DMS 273 (cell line): ENCODE results near the gene VEPH1.
"Not testable (repeated sequence)": the region's sequence is repeated elsewhere in the genome, so short reads cannot be mapped to it uniquely, and the experiment has no call there.

Experiments
- DNase-seq: peaks from one replicate; lab custom pipeline; 2025; ENCODE audit not compliant: unreplicated experiment; lab: John Stamatoyannopoulos, UW

The VEPH1 gene

DNA sequence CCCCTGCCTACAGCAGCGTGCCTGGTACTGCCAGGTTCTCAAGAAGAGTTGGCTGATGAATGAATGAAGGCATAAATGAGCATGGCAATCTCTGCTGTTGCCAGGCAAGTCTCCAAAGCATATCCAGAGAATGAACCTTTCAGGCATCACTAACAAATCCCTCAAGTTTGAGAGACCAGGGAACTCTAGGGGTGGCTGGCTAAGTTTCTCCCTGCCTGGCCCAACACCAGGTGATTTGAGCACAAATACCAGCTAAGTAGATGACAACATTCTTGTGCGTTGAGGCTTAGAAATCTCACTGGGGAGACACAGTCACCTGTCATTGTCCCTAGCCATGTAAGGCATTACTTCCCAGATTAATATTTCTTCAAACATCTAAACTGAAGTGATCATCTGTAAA lies 147.9 kb downstream of the VEPH1 start:
- no peak for DNase-seq

GRCh38 chr3:157354722-157355121 lies 148.5 kb downstream of the VEPH1 start:
- peak; percentile 71 for DNase-seq

DNA sequence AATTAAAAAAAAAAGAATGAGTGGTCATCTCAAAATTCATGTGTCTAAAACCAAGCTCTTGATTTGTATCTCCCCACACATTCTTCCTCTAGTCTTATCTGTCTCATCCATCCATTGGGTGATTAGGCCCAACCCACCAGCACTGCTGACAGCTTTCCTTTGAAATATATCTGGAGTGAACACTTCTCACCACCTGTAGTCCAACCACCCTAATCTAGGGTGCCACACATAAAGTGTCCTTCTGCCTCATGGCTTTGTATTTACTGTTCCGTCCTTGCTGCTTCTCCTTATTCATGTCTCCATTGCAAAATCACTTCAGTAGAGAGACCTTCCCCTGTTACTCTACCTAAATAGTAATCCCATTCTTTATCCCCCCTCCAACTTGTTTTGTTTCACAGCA lies 149.0 kb downstream of the VEPH1 start:
- DNase-seq: no peak

DNA sequence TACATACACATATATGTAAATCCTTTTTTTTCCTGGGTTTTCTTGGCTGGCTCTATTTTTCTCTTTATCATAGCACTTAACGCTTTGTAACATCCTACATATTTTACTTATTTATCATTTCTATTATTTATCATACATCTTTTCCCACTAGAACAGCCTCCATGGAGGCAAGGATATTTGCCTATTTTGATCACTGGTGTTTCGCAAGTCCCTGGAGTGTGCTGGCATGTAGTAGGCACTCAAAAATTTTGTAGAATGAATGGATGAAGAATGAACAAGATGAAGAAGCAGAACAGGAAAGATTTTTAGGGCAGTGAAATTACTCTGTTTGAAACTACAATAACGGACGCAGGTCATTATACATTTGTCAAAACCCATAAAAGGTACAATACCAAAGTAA lies 149.6 kb downstream of the VEPH1 start:
- no peak for DNase-seq

DNA sequence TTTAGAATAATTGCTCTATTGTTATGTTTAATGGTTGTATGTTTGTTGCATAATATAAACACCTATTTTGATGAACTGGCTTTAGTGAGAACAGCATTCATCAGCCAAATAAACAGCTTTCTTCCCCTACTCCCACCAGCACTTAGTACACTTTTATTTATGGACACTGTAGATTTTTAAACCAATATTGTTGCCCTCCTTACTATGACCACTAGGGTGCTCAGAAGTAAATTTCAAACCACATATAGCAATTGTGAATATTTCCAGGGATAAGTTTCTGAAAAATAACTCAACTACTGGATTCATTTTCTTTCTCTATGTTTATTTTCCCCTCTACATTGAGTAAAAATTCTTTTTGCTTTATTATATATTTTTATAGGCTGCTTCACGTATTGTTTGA lies 151.2 kb downstream of the VEPH1 start:
- DNase-seq: no peak

- not testable (repeated sequence) for DNase-seq
Observed at GRCh38 chr3:157350651-157351050, 152.6 kb downstream of the VEPH1 start.

DNA sequence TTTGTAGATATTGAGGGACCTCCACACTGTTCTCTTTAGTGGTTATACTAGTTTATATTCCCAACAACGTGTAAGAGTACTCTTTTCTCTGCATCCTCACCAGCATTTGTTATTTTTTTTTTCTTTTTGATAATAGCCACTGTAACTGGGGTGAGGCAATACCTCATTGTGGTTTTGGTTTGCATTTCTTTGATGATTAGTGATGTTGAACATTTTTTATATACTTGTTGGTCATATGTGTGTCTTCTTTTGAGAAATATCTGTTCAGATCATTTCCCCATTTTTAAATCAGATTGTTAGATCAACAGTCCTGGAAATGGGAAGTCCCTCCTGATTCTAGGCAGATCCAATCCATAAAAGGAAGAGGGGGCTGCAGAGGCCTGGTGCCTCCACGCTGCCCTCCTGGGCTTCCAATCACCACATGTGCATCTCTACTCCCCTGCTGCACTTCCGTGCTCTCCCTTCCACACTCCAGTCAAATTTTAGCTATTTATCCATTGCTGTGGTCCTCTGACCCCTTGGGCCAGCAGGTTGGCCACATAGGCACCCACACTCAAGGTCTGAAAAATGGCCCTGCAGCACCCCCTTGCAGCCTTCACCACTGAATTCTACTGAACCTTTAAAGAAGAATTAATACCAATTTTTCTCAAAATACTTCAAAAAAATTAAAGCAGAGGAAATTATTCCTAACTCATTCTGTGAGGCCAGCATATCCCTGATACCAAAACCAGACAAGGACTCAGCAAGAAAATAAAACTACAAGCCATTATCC lies 154.7 kb downstream of the VEPH1 start:
- DNase-seq: not testable (repeated sequence)

DNA sequence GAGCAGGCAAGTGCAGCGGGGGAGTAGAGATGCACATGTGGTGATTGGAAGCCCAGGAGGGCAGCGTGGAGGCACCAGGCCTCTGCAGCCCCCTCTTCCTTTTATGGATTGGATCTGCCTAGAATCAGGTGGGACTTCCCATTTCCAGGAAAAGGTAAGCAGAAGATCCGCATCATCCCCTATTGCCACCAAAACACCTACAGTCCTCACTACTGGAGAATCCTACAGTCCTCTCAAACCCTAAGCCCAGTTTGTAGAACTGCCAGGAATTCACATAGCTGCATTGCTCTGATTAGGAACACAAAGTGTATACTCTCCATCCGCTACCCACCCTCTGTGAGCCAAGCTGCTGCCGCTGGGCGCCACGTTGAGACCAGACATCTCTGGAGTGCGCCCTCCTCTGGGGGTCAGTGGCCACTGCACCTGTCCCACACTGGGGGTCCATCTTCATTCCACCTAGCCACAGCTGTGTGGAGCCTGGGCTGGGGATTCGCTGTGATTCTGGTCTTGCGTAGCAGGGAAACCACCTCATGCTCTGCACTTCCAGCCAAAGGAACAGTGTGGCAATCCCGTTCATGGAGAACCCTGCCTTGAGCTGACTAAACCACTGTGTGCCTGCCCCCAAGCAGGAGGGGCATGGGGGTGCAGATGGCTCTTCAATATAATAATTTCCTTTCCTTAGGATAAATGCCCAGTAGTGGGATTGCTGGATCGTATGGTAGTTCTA lies 155.5 kb downstream of the VEPH1 start:
- DNase-seq: peak; percentile 17

- DNase-seq: no peak
Observed at GRCh38 chr3:157336252-157337009, 166.8 kb downstream of the VEPH1 start.

DNA sequence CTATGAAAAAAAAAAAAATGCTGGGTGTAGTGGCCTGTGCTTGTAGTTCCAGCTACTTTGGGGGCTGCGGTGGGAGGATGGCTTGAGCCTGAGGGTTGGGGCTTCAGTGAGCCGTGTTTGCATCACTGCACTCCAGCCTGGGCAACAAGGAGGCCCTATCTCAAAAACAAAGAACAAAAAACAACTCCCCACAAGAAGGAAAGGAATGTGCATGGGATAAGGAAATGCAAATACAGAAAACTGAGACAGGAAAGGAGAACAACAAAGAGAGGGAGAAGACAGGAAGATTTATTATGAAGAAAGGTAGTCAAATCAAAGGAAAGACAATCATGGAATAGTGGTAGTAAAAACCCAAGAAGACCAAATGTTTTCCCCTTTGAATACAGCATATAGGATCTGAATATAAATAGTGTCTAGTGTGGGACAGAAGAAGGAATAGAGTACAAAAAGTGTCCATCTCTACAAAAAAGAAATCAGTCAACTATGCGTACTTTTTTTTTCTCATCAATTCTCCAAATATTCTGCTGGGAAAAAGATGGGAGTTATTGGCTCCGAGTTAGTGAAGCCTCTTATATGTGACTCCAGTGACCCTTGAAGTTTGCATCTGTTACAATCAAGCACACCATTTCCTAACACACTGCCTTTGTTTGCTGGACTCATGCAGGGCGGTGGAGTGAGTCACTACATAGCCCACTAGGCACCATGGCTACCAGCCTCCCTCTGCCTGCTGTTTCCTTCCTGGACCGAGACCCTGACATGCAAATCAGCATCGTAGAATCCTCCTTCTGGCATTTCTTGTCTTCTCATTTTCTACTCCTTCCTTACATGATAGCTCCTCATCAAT lies 167.8 kb downstream of the VEPH1 start:
- DNase-seq: peak; percentile 71

GRCh38 chr3:157333551-157333991 lies 169.6 kb downstream of the VEPH1 start:
- DNase-seq: no peak

GRCh38 chr3:157330206-157330605 lies 173.0 kb downstream of the VEPH1 start:
- no peak for DNase-seq

- no peak for DNase-seq
Observed at GRCh38 chr3:157329551-157329950, 173.7 kb downstream of the VEPH1 start.

GRCh38 chr3:157327837-157328236 lies 175.4 kb downstream of the VEPH1 start:
- no peak for DNase-seq

- DNase-seq: peak; percentile 44
Observed at GRCh38 chr3:157327018-157327417, 176.2 kb downstream of the VEPH1 start.

GRCh38 chr3:157324869-157325268 lies 178.3 kb downstream of the VEPH1 start:
- DNase-seq: not testable (repeated sequence)

- no peak for DNase-seq
Observed at GRCh38 chr3:157323360-157323759, 179.9 kb downstream of the VEPH1 start.

GRCh38 chr3:157319672-157320071 lies 183.5 kb downstream of the VEPH1 start:
- no peak for DNase-seq

DNA sequence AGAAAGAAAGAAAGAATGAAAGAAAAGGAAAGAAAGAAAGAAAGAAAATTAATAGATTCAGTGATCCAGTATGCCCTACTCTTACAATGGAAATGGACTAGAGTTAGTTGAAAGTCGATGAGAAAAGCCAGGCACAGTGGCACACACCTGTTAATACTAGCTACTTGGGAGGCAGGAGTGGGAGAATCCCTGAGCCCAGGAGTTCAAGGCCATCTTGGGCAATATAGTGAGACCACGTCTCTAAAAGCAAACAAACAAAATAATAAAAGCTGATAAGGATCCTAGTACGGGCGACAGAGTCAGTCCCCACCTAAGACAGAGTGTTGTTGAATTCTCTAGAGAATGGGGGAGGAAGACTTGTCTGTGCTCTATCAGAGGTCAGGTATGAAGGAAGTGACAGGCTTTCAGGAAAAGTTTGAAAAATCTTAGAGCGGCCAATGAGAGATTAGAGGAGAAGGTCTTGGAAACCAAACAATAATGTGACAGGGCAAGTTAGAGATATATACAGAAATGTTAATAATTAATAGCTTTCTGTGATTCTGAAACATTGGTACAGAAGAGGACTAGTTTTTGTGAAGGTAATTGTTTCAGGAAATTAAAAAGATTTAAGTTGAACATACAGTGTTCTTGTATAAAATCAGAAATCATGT lies 184.5 kb downstream of the VEPH1 start:
- no peak for DNase-seq

DNA sequence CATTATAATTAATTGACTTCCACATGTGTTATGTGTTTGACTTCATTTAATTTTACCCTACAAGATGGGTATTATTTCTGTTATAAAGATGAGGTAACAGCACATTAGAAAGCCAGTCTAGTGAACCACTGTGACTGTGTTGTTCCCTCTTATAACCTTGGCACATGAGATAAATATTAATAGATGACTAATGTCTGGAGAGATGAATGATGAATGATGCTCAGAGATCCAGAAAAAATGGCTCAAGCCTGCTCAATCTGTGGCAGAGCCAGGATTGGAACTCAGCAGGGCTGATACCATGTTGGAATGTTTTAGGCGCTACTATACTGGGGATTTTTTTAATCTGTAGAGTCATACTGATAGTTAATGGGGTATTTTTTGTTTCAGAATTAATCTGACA lies 185.3 kb downstream of the VEPH1 start:
- no peak for DNase-seq
